AG04449 (cell line): ENCODE data around the gene ACVRL1.

Source experiments
- CTCF ChIA-PET: fragments of 350-600 bp; formaldehyde crosslinking; extraction: SDS; loops from one replicate; lab custom pipeline; 2021; ENCODE audit warnings: antibody characterized with exemption; lab: Yijun Ruan, JAX
- POLR2A ChIA-PET: fragments of 400-600, 350-600 bp; formaldehyde crosslinking; extraction: SDS; loops from one replicate; lab custom pipeline; 2020; ENCODE audit warnings: antibody characterized with exemption, inconsistent platforms; lab: Yijun Ruan, JAX
- DNase-seq: peaks from one replicate; pipeline ENCODE4 v3.0.0-alpha.2; 2010; ENCODE audit warnings: low read depth, low spot score
- H3K4me3 ChIP-seq: 2 replicates; pipeline ENCODE4 v1.5.1; 2011; ENCODE audit warnings: low read depth, mild to moderate bottlenecking, control low read depth, low read length
- CTCF ChIP-seq: IDR thresholded peaks from one replicate; pipeline ENCODE4 v1.5.1; 2011; ENCODE audit warnings: mild to moderate bottlenecking, moderate library complexity, low read length, control low read depth, inconsistent platforms; ENCODE audit not compliant: insufficient read depth; ENCODE audit errors: missing control alignments

ACVRL1 gene

GRCh38 chr12:51907083-51907855 lies at the start of gene ACVRL1:
Gene ACVRL1, plus strand, starts transcription at chr12:51907504. Its CDS starts 4,971 bp downstream, at chr12:51912475.
- ChIA-PET CTCF (interaction anchor here (1.3 to 32.5 kb wide), 7 partner anchors 8 to 96 kb away, joined by 3 to 621 read pairs (median 6); partner anchors contain the start of genes ACVRL1 and ANKRD33), POLR2A (interaction anchor here (0.7 to 1.1 kb wide), 2 partner anchors 12 to 29 kb away, joined by 3 read pairs; no protein-coding TSS in a partner anchor)
- TF ChIP-seq CTCF, result no peak
- DNase-seq, result no peak
- peak within 1 kb of the TSS; percentile 54 for H3K4me3 ChIP-seq

GRCh38 chr12:51860986-51861385 lies 46.3 kb upstream of the ACVRL1 start:
- ChIA-PET POLR2A (no interaction called here), CTCF (interaction anchor here (0.6 to 7.2 kb wide), 6 partner anchors 8 to 440 kb away, joined by 3 to 73 read pairs (median 3); no protein-coding TSS in a partner anchor)
- no peak for TF ChIP-seq CTCF
- no peak for DNase-seq
- H3K4me3 ChIP-seq, result no peak overlapping the region

- CTCF ChIA-PET, result interaction anchor here (1.4 to 7.2 kb wide), 5 partner anchors 11 to 442 kb away, joined by 4 to 73 read pairs (median 6); no protein-coding TSS in a partner anchor
- H3K4me3 ChIP-seq, result no peak overlapping the region
- POLR2A ChIA-PET, result no interaction called here
- no peak for DNase-seq
- no peak for TF ChIP-seq CTCF
Measured at GRCh38 chr12:51862947-51863346, 44.4 kb upstream of the ACVRL1 start.

GRCh38 chr12:51863363-51863932 lies 43.9 kb upstream of the ACVRL1 start:
- TF ChIP-seq CTCF, result no peak
- DNase-seq, result no peak
- ChIA-PET CTCF (interaction anchor here (1.2 to 7.2 kb wide), 6 partner anchors 10 to 442 kb away, joined by 4 to 73 read pairs (median 7); no protein-coding TSS in a partner anchor), POLR2A (no interaction called here)
- peak overlapping the region; percentile 15 for H3K4me3 ChIP-seq

GRCh38 chr12:51863933-51864832 lies 43.1 kb upstream of the ACVRL1 start:
- CTCF ChIA-PET, result interaction anchor here (0.8 to 7.2 kb wide), 12 partner anchors 8 to 443 kb away, joined by 3 to 73 read pairs (median 4); no protein-coding TSS in a partner anchor

More at GRCh38 chr12:51863933-51864832, 43.1 kb upstream of the ACVRL1 start:
- POLR2A ChIA-PET, result no interaction called here
- no peak for DNase-seq
- H3K4me3 ChIP-seq, result peak overlapping the region; percentile 40
- TF ChIP-seq CTCF, result no peak
